Measurements from ENCODE around the gene KANSL1.
"Not testable (repeated sequence)": the region's sequence is repeated elsewhere in the genome, so short reads cannot be mapped to it uniquely, and the experiment has no call there.

Gene KANSL1

GRCh38 chr17:46192439-46193150, 634 bp downstream of the KANSL1 start:
- peak; percentile 67 for DNase-seq

- no peak for DNase-seq
Measured at GRCh38 chr17:46192189-46192438, 1.1 kb downstream of the KANSL1 start.

GRCh38 chr17:46191322-46192188, 1.7 kb downstream of the KANSL1 start:
- peak; percentile 33 for DNase-seq

- DNase-seq, result no peak
Measured at GRCh38 chr17:46190763-46191162, 2.5 kb downstream of the KANSL1 start.

DNA sequence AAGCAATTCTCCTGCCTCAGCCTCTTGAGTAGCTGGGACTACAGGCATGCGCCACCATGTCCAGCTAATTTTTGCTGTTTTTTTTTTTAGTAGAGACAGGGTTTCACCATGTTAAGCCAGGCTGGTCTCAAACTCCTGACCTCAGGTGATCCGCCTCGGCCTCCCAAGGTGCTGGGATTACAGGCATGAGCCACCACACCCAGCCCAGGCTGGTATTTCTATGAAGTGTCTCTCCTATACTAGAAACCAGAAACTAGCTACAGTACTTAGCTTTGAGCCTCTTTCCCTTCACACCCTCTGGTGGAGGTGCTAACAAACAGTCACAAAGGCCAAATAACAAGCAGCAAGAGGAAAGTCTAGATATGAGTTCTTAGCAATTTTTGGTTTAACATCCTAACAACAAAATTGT, 6.4 kb downstream of the KANSL1 start:
- DNase-seq, result peak; percentile 30

DNA sequence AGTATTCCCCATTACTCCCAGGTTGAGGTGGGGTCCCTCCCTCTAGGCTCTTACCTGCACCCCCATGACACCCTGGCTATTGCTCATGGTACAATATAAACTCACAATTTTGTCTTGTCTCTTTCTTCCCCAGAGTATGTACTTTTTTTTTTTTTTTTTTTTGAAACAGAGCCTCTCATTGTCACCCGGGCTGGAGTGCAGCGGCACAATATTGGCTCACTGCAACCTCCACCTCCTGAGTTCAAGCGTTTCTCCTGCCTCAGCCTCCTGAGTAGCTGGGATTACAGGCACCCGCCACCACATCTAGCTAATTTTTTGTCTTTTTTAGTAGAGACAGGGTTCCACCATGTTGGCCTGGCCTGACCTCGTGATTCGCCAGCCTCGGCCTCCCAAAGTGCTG, 8.5 kb downstream of the KANSL1 start:
- DNase-seq, result no peak

DNA sequence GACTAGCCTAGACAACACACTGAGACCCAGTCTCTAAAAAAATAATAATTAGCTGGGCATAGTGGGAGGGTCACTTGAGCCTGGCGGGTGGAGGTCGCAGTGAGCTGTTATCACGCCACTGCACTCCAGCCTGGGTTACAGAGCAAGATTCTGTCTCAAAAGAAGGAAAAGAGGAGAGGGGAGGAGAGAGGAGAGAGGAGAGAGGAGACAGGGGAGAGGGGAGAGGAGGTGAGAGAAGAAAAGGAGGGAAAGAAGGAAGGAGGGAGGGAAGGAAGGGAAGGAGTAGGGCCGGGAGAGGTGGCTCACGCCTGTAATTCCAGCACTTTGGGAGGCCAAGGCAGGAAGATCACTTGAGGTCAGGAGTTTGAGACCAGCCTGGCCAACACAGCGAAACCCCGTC, 9.8 kb downstream of the KANSL1 start:
- not testable (repeated sequence) for DNase-seq

DNA sequence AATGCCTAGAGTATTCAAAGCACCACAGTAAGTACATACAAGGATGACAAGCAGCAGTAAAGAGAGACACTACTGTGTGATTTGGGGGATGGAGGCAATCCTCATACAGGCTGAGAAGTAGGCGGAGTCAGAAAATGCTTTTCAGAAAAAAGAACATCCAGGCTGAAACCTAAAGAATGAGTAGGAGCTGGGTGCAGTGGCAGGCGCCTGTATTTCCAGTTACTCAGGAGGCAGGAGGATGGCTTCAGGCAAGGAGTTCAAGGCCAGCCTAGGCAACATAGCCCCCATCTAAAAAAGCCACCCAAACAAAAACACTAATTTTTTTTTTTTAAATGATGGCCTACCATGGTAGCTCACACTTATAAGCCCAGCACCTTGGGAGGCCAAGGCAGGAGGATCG, 10.3 kb downstream of the KANSL1 start:
- DNase-seq, result no peak

DNA sequence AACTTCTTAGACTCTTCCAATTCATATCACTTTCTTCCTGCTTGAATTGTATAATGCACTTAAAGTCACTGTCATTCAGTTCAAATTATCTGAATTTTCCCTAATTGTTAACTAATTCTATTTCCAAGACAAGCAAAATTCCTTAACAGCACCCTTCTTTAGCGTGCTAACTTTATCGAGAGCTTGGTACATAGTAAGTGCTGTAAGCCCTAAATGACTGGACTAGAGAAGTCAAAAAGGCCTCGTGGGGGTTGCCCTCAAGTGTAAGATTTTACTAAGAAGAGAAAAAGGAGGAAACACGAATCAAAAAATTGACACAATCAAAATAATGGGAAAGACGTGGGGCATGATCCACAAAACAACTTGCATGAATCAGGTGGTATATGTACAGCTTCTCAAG, 11.3 kb downstream of the KANSL1 start:
- DNase-seq, result no peak

DNA sequence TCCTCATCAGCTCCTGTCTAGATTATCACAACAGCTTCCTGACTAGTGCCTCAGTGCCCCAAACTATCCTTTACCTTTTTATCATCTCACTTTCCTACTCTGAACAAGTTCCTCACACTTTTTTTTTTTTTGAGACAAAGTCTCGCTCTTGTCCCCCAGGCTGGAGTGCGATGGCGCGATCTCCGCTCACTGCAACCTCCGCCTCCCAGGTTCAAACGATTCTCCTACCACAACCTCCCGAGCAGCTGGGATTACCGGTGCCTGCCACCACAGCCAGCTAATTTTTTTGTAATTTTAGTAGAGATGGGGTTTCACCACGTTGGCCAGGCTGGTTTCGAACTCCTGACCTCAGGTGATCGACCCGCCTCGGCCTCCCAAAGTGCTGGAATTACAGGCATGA, 11.9 kb downstream of the KANSL1 start:
- not testable (repeated sequence) for DNase-seq

- no peak for DNase-seq
Measured at GRCh38 chr17:46180892-46181274, 12.3 kb downstream of the KANSL1 start.

DNA sequence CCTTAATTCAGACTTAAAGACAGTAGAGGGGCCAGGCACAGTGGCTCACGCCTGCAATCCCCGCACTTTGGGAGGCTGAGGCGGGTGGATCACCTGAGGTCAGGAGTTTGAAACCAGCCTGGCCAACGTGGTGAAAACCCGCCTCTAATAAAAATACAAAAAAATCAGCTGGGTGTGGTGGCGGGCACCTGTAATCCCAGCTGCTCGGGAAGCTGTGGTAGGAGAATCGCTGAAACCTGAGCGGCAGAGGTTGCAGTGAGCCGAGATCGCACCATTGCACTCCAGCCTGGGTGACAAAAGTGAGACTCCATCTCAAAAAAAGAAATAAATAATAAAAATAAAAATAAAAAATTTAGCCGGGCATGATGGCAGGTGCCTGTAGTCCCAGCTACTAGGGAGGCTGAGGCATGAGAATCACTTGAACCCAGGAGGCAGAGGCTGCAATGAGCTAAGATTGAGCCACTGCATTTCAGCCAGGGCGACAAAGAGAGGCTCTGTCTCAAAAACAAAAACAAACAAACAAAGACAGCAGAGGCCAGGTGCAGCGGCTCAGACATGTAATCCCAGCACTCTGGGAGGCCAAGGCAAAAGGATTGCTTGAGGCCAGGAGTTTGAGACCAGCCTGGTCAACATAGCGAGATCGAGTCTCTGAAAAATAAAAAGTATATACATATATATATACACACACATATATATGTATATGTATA, 12.9 kb downstream of the KANSL1 start:
- not testable (repeated sequence) for DNase-seq

- no peak for DNase-seq
Measured at GRCh38 chr17:46179375-46179999, 13.7 kb downstream of the KANSL1 start.

DNA sequence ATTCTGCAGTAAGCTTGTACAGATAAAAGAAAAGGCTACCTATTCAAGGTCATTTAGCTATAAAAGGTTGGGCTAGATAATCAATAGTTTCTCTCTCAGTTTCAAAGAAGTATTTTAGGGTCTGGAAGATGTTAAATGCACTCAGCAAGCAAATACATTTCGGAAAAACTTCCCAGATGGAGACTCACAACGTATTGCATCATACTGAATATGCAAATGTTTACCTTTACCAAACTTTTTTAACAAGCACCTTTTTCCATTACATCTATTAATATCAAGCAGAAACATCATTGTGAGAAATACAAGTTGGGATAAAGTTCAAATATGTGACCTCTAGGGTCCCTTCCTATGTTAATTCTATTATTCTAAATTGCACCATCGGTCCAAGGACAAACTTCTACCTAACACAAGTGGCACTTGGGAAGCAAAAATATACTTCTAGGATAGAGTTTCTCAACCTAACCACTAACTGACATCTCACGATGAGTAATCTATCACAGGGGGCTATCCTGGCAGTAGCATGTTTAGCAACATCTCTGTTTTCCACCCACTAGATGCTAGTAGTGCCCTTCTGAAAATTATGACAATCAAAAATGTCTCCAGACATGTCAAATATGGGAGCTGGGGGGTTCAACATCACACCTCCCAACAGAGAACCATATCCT, 14.5 kb downstream of the KANSL1 start:
- DNase-seq, result no peak

DNA sequence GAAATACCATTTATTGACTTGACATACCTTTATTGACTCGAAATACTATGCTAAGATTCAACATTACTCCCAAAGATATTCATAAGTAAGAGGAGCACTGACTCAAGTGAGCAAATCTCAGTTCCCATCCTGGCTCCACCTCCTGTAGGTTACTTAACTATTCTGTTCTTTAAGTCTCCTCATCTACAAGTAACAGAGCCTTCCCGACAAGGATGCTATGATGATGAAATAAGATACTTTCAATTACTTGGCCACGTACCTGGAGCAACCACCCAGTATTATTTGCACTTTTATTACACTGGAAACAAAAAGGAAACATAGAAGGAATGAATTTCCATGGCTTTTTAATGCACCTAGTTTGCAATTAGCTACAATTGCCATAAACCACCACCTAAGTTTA, 16.3 kb downstream of the KANSL1 start:
- no peak for DNase-seq

DNA sequence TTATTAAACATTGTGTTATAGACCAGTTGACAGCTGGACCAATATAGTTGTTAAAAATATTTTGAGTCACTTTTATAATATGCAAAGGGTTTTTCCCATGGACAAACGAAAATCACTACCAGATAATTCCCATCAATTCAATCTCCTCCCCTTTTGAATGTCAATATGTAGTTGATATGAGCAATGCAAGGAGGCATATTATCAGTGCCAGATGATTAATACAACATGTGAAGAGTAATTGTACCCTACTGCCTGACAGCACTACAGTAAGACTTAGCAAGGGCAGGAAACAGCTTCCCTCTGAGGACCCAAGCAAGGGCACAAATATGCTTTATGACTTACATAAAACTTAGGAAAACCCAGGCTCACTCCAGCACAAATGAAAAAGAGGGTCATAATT, 17.3 kb downstream of the KANSL1 start:
- DNase-seq, result no peak

- DNase-seq, result no peak
Measured at GRCh38 chr17:46173153-46173552, 20.1 kb downstream of the KANSL1 start.

- DNase-seq, result no peak
Measured at GRCh38 chr17:46171939-46172338, 21.3 kb downstream of the KANSL1 start.

- DNase-seq, result no peak
Measured at GRCh38 chr17:46170639-46171429, 22.4 kb downstream of the KANSL1 start.

- DNase-seq, result no peak
Measured at GRCh38 chr17:46169913-46170638, 23.2 kb downstream of the KANSL1 start.

- no peak for DNase-seq
Measured at GRCh38 chr17:46167826-46168569, 25.2 kb downstream of the KANSL1 start.

All from activated naive CD4-positive, alpha-beta T cell treated with Interleukin-2 at 50 U/mL for 16 hours (primary cell).